ENCODE results near the gene KIF18A.

DNA sequence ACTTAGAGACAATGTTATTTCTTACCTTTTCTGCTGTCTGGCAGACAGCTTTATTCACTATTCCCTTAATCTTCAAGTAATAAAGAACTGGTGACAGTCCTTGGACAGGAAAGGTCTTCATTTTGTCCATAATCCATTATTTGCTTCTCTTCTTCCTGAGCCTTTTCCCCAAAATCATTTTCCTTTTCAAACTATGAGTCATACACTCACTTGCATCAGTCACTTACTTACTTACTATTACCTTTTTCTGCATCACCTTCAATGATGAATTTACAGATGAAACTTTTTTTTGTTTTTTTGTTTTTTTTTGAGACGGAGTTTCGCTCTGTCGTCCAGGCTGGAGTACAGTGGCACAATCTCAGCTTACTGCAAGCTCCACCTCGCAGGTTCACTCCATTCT, 9.8 kb upstream of the KIF18A start:
- TF ChIP-seq POLR2A (IDR thresholded peaks at IDR 0.05; ENCODE audit: control extremely low read depth in 1 of 2, low read depth in 2 of 2, low read length in 2 of 2) (no peak), POLR2AphosphoS5 (IDR thresholded peaks at IDR 0.05; ENCODE audit: low read depth, low read length) (no peak)
